Measurements from ENCODE around the gene EREG. TPM values are rescaled to one million over a fixed set of nuclear protein-coding genes. Genes with fewer than 3 reads are reported as not detected.

EREG gene
- polyA plus RNA-seq, 1 experiment, result 0.40 TPM

DNA sequence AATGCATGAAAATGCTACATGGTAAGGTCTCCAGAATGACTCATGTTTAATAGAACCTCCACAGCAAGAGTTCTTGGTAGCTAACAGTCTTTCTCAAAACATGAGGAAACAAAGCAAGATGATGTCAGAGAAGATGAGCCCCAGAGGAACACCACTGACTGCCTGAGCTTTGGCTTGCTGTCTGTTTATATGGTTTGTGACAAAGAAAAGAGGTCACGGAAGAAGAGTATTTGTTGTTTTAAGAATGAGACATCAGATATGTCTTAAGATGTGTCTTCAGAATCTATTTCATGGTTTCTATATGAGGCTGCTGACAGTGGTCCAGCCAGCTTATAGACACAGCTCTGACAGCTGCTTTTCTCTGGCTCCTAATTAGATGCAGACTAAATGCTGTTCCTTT is 61.2 kb downstream of the EREG start:
- CTCF ChIA-PET, result interaction anchor here (0.8 to 2.0 kb wide), 4 partner anchors 10 to 245 kb away, joined by 3 to 6 read pairs (median 4); partner anchors contain the start of gene AREG
- POLR2A ChIA-PET, result no interaction called here
- DNase-seq (ENCODE audit: low read depth), result peak; percentile 39

DNA sequence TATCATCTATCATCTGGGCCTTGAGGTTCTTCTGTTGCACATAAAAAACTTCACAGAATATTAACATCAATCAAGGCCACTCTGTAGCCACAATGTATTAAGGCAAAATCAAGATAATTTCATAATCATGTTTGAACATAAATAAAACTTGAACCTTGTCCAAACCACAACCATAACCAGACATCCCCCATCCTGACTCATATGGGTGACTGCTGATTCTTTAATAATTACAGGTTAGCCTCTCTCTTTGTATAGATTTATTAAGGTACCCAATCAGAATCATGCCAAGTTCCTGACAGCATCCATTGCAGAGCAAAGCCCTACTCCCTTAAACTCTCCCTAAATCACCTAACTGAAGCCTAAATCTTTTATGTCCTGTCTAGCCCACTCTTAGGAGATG is 63.3 kb downstream of the EREG start:
- H3K36me3 ChIP-seq (ENCODE audit: control insufficient read depth, insufficient read depth, low read length), result no peaks in the 10 kb centered on the region
- DNase-seq (ENCODE audit: low read depth), result no peak
- ChIA-PET POLR2A (interaction anchor here (0.5 kb wide), 1 partner anchor 17 kb away, joined by 3 read pairs; the partner anchor contains the start of gene AREG), CTCF (interaction anchor here (1.3 to 1.9 kb wide), 2 partner anchors 16 to 17 kb away, joined by 3 to 5 read pairs; partner anchors contain the start of gene AREG)
- TF ChIP-seq, protein P1, sequence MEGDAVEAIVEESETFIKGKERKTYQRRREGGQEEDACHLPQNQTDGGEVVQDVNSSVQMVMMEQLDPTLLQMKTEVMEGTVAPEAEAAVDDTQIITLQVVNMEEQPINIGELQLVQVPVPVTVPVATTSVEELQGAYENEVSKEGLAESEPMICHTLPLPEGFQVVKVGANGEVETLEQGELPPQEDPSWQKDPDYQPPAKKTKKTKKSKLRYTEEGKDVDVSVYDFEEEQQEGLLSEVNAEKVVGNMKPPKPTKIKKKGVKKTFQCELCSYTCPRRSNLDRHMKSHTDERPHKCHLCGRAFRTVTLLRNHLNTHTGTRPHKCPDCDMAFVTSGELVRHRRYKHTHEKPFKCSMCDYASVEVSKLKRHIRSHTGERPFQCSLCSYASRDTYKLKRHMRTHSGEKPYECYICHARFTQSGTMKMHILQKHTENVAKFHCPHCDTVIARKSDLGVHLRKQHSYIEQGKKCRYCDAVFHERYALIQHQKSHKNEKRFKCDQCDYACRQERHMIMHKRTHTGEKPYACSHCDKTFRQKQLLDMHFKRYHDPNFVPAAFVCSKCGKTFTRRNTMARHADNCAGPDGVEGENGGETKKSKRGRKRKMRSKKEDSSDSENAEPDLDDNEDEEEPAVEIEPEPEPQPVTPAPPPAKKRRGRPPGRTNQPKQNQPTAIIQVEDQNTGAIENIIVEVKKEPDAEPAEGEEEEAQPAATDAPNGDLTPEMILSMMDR (IDR thresholded peaks at IDR 0.05; ENCODE audit: insufficient read depth, low read depth, low read length), result no peak
- no peaks in the 10 kb centered on the region for H3K27me3 ChIP-seq (ENCODE audit: control insufficient read depth, insufficient read depth, low read length)
- no peak overlapping the region for H3K4me3 ChIP-seq (ENCODE audit: low read depth, low read length)

More for the DNA sequence above, 61.2 kb downstream of the EREG start:
- TF ChIP-seq, protein P1 (IDR thresholded peaks at IDR 0.05; ENCODE audit: insufficient read depth, low read depth, low read length), result no peak
- Histone ChIP-seq H3K36me3 (ENCODE audit: control insufficient read depth, insufficient read depth, low read length) (no peaks in the 10 kb centered on the region), H3K4me3 (ENCODE audit: low read depth, low read length) (no peak overlapping the region), H3K27me3 (ENCODE audit: control insufficient read depth, insufficient read depth, low read length) (no peaks in the 10 kb centered on the region)

DNA sequence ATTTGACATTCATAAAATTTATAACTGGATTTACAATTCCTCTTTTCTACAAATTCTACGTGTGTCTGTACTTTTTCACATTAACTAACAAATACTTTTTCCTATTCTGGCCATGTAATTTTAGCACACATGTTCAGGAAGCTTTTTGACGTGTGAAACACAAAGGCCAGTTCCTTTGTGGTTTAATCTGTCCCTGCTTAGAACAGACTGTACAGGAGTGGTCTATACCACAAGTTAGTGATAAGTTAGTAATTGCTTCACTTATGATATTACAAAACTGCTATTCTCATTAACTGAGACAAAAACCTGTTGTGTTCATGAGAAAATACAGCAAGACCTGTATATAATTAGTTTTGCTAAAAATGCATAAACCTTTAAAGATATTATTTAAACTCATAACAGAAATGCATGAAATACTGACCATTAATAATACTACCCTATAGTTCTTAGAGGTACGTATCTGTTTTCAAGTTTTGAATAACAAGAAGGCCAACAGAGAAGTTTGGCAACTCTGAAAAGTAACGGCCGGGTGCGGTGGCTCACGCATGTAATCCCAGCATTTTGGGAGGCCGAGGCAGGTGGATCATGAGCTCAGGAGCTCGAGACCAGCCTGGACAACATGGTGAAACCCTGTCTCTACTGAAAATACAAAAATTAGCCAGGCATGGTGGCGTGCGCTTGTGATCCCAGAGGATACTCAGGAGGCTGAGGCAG is 66.3 kb downstream of the EREG start:
- Histone ChIP-seq H3K36me3 (ENCODE audit: control insufficient read depth, insufficient read depth, low read length) (no peaks in the 10 kb centered on the region), H3K27me3 (ENCODE audit: control insufficient read depth, insufficient read depth, low read length) (no peaks in the 10 kb centered on the region), H3K4me3 (ENCODE audit: low read depth, low read length) (no peak overlapping the region)
- no peak for DNase-seq (ENCODE audit: low read depth)
- ChIA-PET POLR2A (no interaction called here), CTCF (no interaction called here)
- TF ChIP-seq, protein P1 (IDR thresholded peaks at IDR 0.05; ENCODE audit: insufficient read depth, low read depth, low read length), result no peak

DNA sequence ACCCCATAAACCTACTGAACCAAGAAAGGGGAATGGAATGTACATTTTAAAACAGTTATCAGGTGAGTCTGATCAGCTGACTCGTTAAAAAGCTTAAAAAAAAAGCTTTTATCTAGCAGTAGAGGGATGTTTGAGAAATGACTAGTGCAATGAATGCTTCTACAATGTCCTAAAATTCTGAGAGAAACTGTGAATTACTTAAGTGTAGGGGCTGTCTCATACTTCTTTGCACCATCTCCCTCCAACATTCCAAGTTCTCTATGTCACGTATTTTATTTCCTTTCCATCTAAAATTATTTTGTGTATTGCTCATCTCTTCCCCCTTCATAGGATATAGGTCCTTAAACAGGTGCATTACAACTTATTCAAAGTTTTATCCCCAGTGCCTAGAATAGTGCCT is 68.1 kb downstream of the EREG start:
- TF ChIP-seq, protein P1 (IDR thresholded peaks at IDR 0.05; ENCODE audit: insufficient read depth, low read depth, low read length), result no peak
- H3K27me3 ChIP-seq (ENCODE audit: control insufficient read depth, insufficient read depth, low read length), result no peaks in the 10 kb centered on the region
- ChIA-PET CTCF (interaction anchor here (0.6 to 0.7 kb wide), 3 partner anchors 8 to 87 kb away, joined by 3 to 5 read pairs (median 3); partner anchors contain the start of gene AREG), POLR2A (no interaction called here)
- H3K36me3 ChIP-seq (ENCODE audit: control insufficient read depth, insufficient read depth, low read length), result no peaks in the 10 kb centered on the region
- no peak overlapping the region for H3K4me3 ChIP-seq (ENCODE audit: low read depth, low read length)
- DNase-seq (ENCODE audit: low read depth), result no peak

DNA sequence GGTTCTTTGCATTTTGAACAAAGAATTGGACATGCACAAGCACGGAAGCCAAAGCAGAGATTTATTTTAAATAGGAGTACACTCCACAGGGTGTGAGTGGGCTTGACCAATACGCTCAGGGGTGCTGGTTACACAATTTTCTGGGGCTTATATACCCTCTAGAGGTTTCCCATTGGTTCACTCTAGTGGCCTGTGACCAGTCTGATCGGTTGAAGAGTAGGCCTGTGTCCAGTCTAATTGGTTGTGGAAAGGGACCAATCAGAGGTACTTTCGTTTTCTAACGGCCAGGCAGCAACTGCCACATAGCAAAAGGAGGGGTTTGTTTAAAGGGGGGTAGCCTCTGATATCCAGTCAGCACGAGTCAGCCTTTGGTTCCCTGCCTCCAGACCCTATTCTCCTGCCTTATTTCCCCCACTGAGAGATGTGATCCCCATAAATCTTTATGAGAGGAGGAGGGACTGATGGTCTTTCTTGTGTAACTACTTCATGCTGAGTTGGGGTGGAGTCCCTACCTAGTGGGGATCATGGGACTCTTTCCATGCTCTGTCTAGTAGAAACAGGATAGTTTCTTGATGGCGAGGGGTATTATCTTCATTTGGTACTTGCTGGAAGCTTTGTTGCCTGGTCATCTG is 68.7 kb downstream of the EREG start:
- H3K27me3 ChIP-seq (ENCODE audit: control insufficient read depth, insufficient read depth, low read length), result no peaks in the 10 kb centered on the region
- H3K36me3 ChIP-seq (ENCODE audit: control insufficient read depth, insufficient read depth, low read length), result no peaks in the 10 kb centered on the region
- DNase-seq (ENCODE audit: low read depth), result no peak
- POLR2A ChIA-PET, result no interaction called here
- H3K4me3 ChIP-seq (ENCODE audit: low read depth, low read length), result no peak overlapping the region
- CTCF ChIA-PET, result interaction anchor here (0.6 kb wide), 1 partner anchor 86 kb away, joined by 5 read pairs; no protein-coding TSS in a partner anchor
- TF ChIP-seq, protein P1 (IDR thresholded peaks at IDR 0.05; ENCODE audit: insufficient read depth, low read depth, low read length), result no peak
